OCI-M1 (cell line): ENCODE results near the gene SKIC3.

Experiments used
- DNase-seq: peaks from one replicate; lab custom pipeline; 2025; lab: John Stamatoyannopoulos, UW

The SKIC3 gene

GRCh38 chr5:95531491-95531890 lies 23.3 kb downstream of the SKIC3 start:
- DNase-seq = no peak

- DNase-seq = no peak
Observed at GRCh38 chr5:95530416-95530815, 24.4 kb downstream of the SKIC3 start.

GRCh38 chr5:95528565-95528964 lies 26.2 kb downstream of the SKIC3 start:
- no peak for DNase-seq

- DNase-seq = no peak
Observed at GRCh38 chr5:95526871-95527270, 27.9 kb downstream of the SKIC3 start.

- no peak for DNase-seq
Observed at GRCh38 chr5:95524423-95524822, 30.4 kb downstream of the SKIC3 start.

- no peak for DNase-seq
Observed at GRCh38 chr5:95520206-95520605, 34.6 kb downstream of the SKIC3 start.

- DNase-seq = no peak
Observed at GRCh38 chr5:95519681-95520080, 35.1 kb downstream of the SKIC3 start.

GRCh38 chr5:95519151-95519550 lies 35.6 kb downstream of the SKIC3 start:
- DNase-seq = no peak

GRCh38 chr5:95518417-95518816 lies 36.4 kb downstream of the SKIC3 start:
- no peak for DNase-seq

GRCh38 chr5:95511606-95512005 lies 43.2 kb downstream of the SKIC3 start:
- no peak for DNase-seq

GRCh38 chr5:95508550-95508949 lies 46.2 kb downstream of the SKIC3 start:
- DNase-seq = no peak
